Brain microvascular endothelial cell (primary cell): Measurements from ENCODE around the gene ZNF486.
"Not testable (repeated sequence)": the region's sequence is repeated elsewhere in the genome, so short reads cannot be mapped to it uniquely, and the experiment has no call there.

Source experiments
- DNase-seq: peaks from one replicate; pipeline ENCODE4 v3.0.0-alpha.2; 2020
- H3K27ac ChIP-seq: fragments of 250-450 bp; sonication (Bioruptor Pico); 2 replicates; pipeline ENCODE4 v1.5.1; 2020; ENCODE audit warnings: mild to moderate bottlenecking, moderate library complexity
- H3K27me3 ChIP-seq: fragments of 250-450 bp; sonication (Bioruptor Pico); replicated peaks from 2 replicates; pipeline ENCODE4 v1.5.1; 2020; ENCODE audit warnings: mild to moderate bottlenecking
- H3K36me3 ChIP-seq: fragments of 250-450 bp; sonication (Bioruptor Pico); replicated peaks from 2 replicates; pipeline ENCODE4 v1.5.1; 2020; ENCODE audit warnings: mild to moderate bottlenecking
- H3K4me3 ChIP-seq: 2 replicates; pipeline ENCODE4 v1.5.1; 2011; ENCODE audit warnings: low read depth, mild to moderate bottlenecking, control low read depth, low read length, moderate library complexity
- in situ Hi-C: cut with HindIII; loops from 2 replicates; pipeline ENCODE4 v1.10.0; 2017; ENCODE audit warnings: low sequenced_read_pairs, low pct_ligation_motif_present
- TF ChIP-seq, protein P1 (sequence below): IDR thresholded peaks from 2 replicates; pipeline ENCODE4 v1.5.1; 2011; ENCODE audit warnings: low read depth, mild to moderate bottlenecking, moderate library complexity, low read length, control low read depth, inconsistent platforms; ENCODE audit errors: missing control alignments

The ZNF486 gene

DNA sequence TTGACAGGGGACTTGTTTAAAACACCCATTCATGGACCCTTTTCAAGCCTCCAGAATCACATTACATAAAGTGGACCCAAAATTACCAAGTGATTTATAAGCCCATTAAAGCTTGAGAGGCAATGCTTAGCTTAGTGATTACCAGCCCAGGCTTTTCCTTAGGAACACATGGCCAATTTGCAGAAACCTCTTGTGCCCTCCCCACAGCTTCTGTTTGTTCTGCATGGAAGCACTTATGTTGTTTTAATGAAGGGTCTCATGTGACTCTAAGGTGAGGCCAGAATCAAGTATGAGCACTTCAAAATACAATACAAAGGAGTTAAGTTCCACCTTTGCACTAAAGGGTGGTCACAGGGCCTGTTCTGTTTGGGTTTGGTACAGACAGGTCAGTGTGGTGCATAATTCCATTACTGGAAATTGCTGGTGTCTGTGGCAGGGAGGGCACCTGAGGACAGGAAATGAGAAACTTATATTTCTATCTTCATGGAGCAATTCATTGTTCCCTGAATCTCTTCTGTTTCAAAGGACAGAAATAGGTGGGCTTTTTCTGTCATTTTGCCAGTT, 15.3 kb downstream of the ZNF486 start:
- H3K4me3 ChIP-seq = no peak overlapping the region
- in situ Hi-C loops = no loop called here
- H3K36me3 ChIP-seq = no peaks in the 10 kb centered on the region
- DNase-seq = no peak
- TF ChIP-seq, protein P1, sequence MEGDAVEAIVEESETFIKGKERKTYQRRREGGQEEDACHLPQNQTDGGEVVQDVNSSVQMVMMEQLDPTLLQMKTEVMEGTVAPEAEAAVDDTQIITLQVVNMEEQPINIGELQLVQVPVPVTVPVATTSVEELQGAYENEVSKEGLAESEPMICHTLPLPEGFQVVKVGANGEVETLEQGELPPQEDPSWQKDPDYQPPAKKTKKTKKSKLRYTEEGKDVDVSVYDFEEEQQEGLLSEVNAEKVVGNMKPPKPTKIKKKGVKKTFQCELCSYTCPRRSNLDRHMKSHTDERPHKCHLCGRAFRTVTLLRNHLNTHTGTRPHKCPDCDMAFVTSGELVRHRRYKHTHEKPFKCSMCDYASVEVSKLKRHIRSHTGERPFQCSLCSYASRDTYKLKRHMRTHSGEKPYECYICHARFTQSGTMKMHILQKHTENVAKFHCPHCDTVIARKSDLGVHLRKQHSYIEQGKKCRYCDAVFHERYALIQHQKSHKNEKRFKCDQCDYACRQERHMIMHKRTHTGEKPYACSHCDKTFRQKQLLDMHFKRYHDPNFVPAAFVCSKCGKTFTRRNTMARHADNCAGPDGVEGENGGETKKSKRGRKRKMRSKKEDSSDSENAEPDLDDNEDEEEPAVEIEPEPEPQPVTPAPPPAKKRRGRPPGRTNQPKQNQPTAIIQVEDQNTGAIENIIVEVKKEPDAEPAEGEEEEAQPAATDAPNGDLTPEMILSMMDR = no peak
- no peak overlapping the region for H3K27ac ChIP-seq
- no peaks in the 10 kb centered on the region for H3K27me3 ChIP-seq

DNA sequence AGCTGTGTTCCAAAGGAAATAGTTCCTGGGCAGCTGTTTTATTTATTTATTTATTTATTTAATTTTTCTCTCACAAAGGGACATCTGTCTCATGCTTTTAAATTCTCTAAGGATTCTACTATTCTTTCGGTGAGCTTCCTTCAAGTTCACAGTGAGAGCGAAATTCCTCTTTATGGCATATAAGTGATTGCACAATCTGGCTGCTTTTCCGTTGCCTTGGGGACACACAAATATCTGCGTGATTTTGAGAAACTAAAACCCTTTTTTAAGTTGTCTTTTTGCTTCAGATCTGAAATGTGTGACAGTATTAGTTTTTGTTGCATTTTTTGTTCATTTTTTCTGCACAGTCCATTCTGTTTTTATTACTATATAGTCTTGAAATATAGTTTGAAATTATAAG, 19.2 kb downstream of the ZNF486 start:
- in situ Hi-C loops = no loop called here

DNA sequence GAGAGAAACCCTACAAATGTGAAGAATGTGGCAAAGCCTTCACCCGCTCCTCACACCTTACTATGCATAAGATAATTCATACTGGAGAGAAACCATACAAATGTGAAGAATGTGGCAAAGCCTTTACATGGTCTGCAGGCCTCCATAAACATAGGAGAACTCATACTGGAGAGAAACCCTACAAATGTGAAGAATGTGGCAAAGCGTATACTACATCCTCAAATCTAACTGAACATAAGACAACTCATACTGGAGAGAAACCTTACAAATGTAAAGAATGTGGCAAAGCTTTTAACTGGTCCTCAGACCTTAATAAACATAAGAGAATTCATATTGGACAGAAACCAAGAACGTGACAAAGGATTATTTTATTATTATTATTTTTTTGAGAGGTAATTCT, 30.7 kb downstream of the ZNF486 start:
- in situ Hi-C loops = no loop called here
- peaks cover 11% of the 10 kb centered on the region for H3K36me3 ChIP-seq
- no peaks in the 10 kb centered on the region for H3K27me3 ChIP-seq
- no peak for DNase-seq
- no peak overlapping the region for H3K4me3 ChIP-seq
- TF ChIP-seq, protein P1 = no peak
- no peak overlapping the region for H3K27ac ChIP-seq

More for the DNA sequence above, 19.2 kb downstream of the ZNF486 start:
- Histone ChIP-seq H3K4me3 (no peak overlapping the region), H3K27ac (no peak overlapping the region), H3K36me3 (peaks cover 10% of the 10 kb centered on the region), H3K27me3 (no peaks in the 10 kb centered on the region)
- TF ChIP-seq, protein P1 = no peak
- DNase-seq = no peak

GRCh38 chr19:20209051-20209450, 42.0 kb downstream of the ZNF486 start:
- Histone ChIP-seq H3K4me3 (no peak overlapping the region), H3K27me3 (no peaks in the 10 kb centered on the region), H3K36me3 (no peaks in the 10 kb centered on the region), H3K27ac (no peak overlapping the region)
- no peak for DNase-seq
- in situ Hi-C loops = no loop called here
- TF ChIP-seq, protein P1 = no peak

- H3K27ac ChIP-seq, H3K36me3 ChIP-seq, in situ Hi-C loops, DNase-seq, H3K4me3 ChIP-seq, H3K27me3 ChIP-seq: not testable (repeated sequence)
Measured at GRCh38 chr19:20214366-20214765, 47.4 kb downstream of the ZNF486 start.

- DNase-seq, H3K36me3 ChIP-seq, H3K27ac ChIP-seq, H3K27me3 ChIP-seq, in situ Hi-C loops, H3K4me3 ChIP-seq: not testable (repeated sequence)
Measured at GRCh38 chr19:20221605-20222004, 54.6 kb downstream of the ZNF486 start.

DNA sequence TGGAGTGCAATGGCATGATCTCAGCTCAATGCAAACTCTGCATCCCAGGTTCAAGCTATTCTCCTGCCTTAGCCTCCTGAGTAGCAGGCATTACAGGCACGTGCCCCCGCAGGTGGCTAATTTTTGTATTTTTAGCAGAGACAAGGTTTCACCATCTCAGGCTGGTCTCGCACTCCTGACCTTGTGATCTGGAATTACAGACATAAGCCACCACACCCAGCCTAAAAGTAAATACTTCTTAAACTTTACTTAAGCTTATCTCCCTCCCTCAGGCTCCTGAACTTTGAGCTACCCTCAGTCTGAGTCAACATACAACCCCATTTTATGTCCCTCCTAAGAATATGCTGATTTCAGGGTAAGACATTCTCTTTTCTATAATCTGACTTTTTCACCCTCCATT, 66.1 kb downstream of the ZNF486 start:
- in situ Hi-C loops = no loop called here
- Histone ChIP-seq H3K27me3 (no peaks in the 10 kb centered on the region), H3K27ac (no peak overlapping the region), H3K4me3 (no peak overlapping the region), H3K36me3 (no peaks in the 10 kb centered on the region)
- TF ChIP-seq, protein P1 = no peak
- DNase-seq = no peak
